DND-41 (cell line): ENCODE data around the gene NELL2.
"Not testable (repeated sequence)": the region's sequence is repeated elsewhere in the genome, so short reads cannot be mapped to it uniquely, and the experiment has no call there.

Experiments used
- ATAC-seq: fragments of 200-7000 bp; cut with Tn5 transposase; 3 replicates; pipeline ENCODE4 v1.9.1; 2021; ENCODE audit warnings: low read depth; ENCODE audit not compliant: insufficient read depth
- DNase-seq: peaks from one replicate; pipeline ENCODE4 v3.0.0-alpha.2; 2020
- H2AFZ ChIP-seq: 2 replicates; pipeline ENCODE4 v1.6.0; 2012; ENCODE audit warnings: low read depth, low read length
- H3K27ac ChIP-seq: 2 replicates; pipeline ENCODE4 v1.5.1; 2012; ENCODE audit warnings: low read length, inconsistent platforms
- H3K27me3 ChIP-seq: fragments of 200-600 bp; sonication (generic); 2 replicates; pipeline ENCODE4 v1.6.0; 2012; ENCODE audit warnings: low read length, mild to moderate bottlenecking, inconsistent platforms; ENCODE audit not compliant: insufficient read depth, poor library complexity
- H3K36me3 ChIP-seq: 2 replicates; pipeline ENCODE4 v1.5.1; 2012; ENCODE audit warnings: low read length, inconsistent platforms; ENCODE audit not compliant: insufficient read depth
- H3K4me1 ChIP-seq: 2 replicates; pipeline ENCODE4 v1.5.1; 2012; ENCODE audit warnings: mild to moderate bottlenecking, low read length; ENCODE audit not compliant: insufficient read depth
- H3K4me2 ChIP-seq: 2 replicates; pipeline ENCODE4 v1.6.0; 2012; ENCODE audit warnings: mild to moderate bottlenecking, moderate library complexity, low read length, inconsistent platforms; ENCODE audit not compliant: insufficient read depth
- H3K4me3 ChIP-seq, 2 experiments: fragments of 200-600 bp in 1 of 2; shearing (Covaris generic) in 1 of 2; 2 replicates each; pipeline ENCODE4 v1.5.1; 2012 to 2016; ENCODE audit warnings: inconsistent platforms in 2 of 2, low read length in 2 of 2, mild to moderate bottlenecking in 2 of 2, low read depth in 1 of 2, moderate library complexity in 1 of 2
- H3K79me2 ChIP-seq: 2 replicates; pipeline ENCODE4 v1.6.0; 2012; ENCODE audit warnings: low read length, inconsistent platforms; ENCODE audit not compliant: insufficient read depth
- H3K9ac ChIP-seq: 2 replicates; pipeline ENCODE4 v1.6.0; 2012; ENCODE audit warnings: low read depth, mild to moderate bottlenecking, inconsistent platforms, low read length, moderate library complexity
- H3K9me3 ChIP-seq: 2 replicates; pipeline ENCODE4 v1.5.1; 2012; ENCODE audit warnings: low read length, moderate library complexity, mild to moderate bottlenecking, inconsistent platforms; ENCODE audit not compliant: insufficient read depth, severe bottlenecking
- H4K20me1 ChIP-seq: 2 replicates; pipeline ENCODE4 v1.6.0; 2012; ENCODE audit warnings: low read length; ENCODE audit not compliant: insufficient read depth
- CTCF ChIP-seq: IDR thresholded peaks from 2 replicates; pipeline ENCODE4 v1.5.1; 2012; ENCODE audit warnings: borderline replicate concordance, low read length, moderate library complexity, mild to moderate bottlenecking; ENCODE audit not compliant: poor library complexity, severe bottlenecking; ENCODE audit errors: extremely low read depth
- EZH2 ChIP-seq: IDR thresholded peaks from 3 replicates; pipeline ENCODE4 v1.6.1; 2012; ENCODE audit warnings: borderline replicate concordance, low read depth, mild to moderate bottlenecking, moderate library complexity, low read length, inconsistent platforms; ENCODE audit not compliant: severe bottlenecking

NELL2 gene

GRCh38 chr12:44749566-44749965, 126.5 kb downstream of the NELL2 start:
- Histone ChIP-seq H4K20me1 (no peaks in the 10 kb centered on the region), H2AFZ (no peak overlapping the region), H3K27me3 (no peaks in the 10 kb centered on the region), H3K36me3 (no peaks in the 10 kb centered on the region), H3K9ac (no peak overlapping the region), H3K79me2 (no peaks in the 10 kb centered on the region), H3K4me1 (no peaks in the 10 kb centered on the region), H3K4me3 (no peak overlapping the region), H3K4me2 (no peak overlapping the region), H3K27ac (no peak overlapping the region), H3K9me3 (no peaks in the 10 kb centered on the region)
- no peak for DNase-seq
- ATAC-seq = no peak
- TF ChIP-seq EZH2 (no peak), CTCF (no peak)

GRCh38 chr12:44748950-44749468, 127.1 kb downstream of the NELL2 start:
- Histone ChIP-seq H3K36me3 (no peaks in the 10 kb centered on the region), H3K9ac (no peak overlapping the region), H2AFZ (no peak overlapping the region), H3K79me2 (no peaks in the 10 kb centered on the region), H4K20me1 (no peaks in the 10 kb centered on the region), H3K4me3 (no peak overlapping the region), H3K9me3 (no peaks in the 10 kb centered on the region), H3K4me1 (no peaks in the 10 kb centered on the region), H3K27ac (no peak overlapping the region), H3K4me2 (no peak overlapping the region), H3K27me3 (no peaks in the 10 kb centered on the region)
- no peak for TF ChIP-seq CTCF
- no peak for TF ChIP-seq EZH2
- ATAC-seq (no peak), DNase-seq (no peak)

GRCh38 chr12:44741292-44741980, 134.7 kb downstream of the NELL2 start:
- H3K4me2 ChIP-seq, H3K4me3 ChIP-seq, H3K36me3 ChIP-seq, H3K27ac ChIP-seq, H3K9me3 ChIP-seq, H3K4me1 ChIP-seq, DNase-seq, H2AFZ ChIP-seq, ATAC-seq, H4K20me1 ChIP-seq, H3K79me2 ChIP-seq, H3K27me3 ChIP-seq, H3K9ac ChIP-seq: not testable (repeated sequence)

GRCh38 chr12:44738051-44738450, 138.1 kb downstream of the NELL2 start:
- no peak overlapping the region for H3K4me2 ChIP-seq
- peaks cover 2% of the 10 kb centered on the region for H3K9me3 ChIP-seq
- no peaks in the 10 kb centered on the region for H4K20me1 ChIP-seq
- no peak for DNase-seq
- no peak overlapping the region for H3K9ac ChIP-seq
- H3K27ac ChIP-seq = no peak overlapping the region
- TF ChIP-seq EZH2 (no peak), CTCF (no peak)
- H3K36me3 ChIP-seq = no peaks in the 10 kb centered on the region
- no peaks in the 10 kb centered on the region for H3K4me1 ChIP-seq
- no peak overlapping the region for H3K4me3 ChIP-seq
- H2AFZ ChIP-seq = no peak overlapping the region
- H3K79me2 ChIP-seq = no peaks in the 10 kb centered on the region
- H3K27me3 ChIP-seq = no peaks in the 10 kb centered on the region
- ATAC-seq = no peak
